ENCODE data around the gene URB1.
"Not testable (repeated sequence)": the region's sequence is repeated elsewhere in the genome, so short reads cannot be mapped to it uniquely, and the experiment has no call there.

Gene URB1

GRCh38 chr21:32372755-32373154 is 20.1 kb downstream of the URB1 start:
- DNase-seq (ENCODE audit: low read depth): no peak

DNA sequence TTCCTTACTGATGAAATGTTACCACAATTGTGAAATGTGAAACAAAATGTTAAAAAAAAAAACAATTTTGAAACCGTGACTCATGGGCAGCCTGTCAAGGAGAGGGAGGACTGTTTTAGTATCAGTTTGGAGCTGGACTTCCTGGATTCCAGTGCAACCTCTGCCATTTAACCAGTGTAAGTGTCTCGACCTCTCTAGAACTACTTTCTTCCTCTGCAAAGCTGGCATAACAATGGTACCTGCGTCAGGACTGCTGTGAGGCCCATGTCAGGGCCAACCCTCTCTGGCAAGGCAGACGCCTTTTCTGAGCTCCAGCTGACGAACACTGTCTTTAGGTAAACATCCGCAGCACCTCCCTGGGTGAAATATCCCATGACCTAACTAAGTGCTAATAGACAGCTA is 20.9 kb downstream of the URB1 start:
- peak; percentile 48 for DNase-seq (ENCODE audit: low read depth)

DNA sequence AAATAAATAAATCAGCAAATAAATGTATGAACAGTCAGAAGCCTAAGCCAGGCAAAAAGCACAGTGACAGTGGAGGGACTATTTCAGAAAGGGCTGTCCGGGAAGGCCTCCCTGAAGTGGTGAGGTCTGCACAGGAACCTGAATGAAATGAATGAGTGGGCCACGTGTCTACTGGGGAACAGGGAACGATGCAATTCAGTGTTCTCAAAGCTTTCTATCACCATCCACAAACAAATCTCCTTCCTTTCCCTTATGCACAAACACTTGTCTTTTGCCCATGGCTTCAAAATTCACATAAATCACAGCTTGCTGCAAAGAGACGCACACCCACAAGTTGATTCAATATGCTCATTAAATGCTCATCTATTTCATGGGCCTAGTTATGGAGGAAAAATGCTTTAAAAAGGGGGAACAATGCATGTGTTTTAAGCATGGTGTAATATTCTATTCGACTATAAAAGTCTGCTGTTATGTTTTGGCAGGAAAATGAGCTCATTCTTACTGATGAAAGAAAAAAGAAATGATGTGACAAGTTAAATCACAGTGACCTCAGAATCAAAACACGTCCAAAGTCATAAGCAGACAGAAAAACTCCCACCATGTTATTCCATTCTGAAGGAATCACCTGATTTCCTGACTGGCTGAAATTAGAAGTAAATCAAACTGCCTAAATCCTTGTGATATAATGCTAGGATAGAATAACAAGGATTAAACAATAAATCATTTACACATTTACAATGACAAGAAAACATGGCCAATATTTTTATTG is 21.6 kb downstream of the URB1 start:
- DNase-seq (ENCODE audit: low read depth): no peak

DNA sequence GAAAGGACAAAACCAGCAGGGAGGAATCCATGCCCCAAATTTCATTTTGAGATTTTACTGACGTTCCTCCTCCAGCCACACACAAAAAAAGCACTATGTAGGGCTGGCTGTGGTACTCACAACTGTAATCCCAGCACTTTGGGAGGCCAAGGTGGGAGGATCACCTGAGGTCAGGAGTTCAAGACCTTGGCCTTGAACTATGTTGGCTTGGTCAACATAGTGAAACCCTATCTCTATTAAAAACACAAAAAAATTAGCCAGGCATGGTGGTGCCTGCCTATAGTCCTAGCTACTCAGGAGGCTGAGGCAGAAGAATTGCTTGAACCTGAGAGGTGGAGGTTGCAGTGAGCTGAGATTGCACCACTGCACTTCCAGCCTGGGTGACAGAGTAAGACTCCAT is 23.9 kb downstream of the URB1 start:
- not testable (repeated sequence) for DNase-seq (ENCODE audit: low read depth)

- DNase-seq (ENCODE audit: low read depth): no peak
Observed at GRCh38 chr21:32368386-32368785, 24.4 kb downstream of the URB1 start.

GRCh38 chr21:32367158-32367557 is 25.7 kb downstream of the URB1 start:
- no peak for DNase-seq (ENCODE audit: low read depth)

GRCh38 chr21:32366191-32366590 is 26.6 kb downstream of the URB1 start:
- DNase-seq (ENCODE audit: low read depth): no peak

GRCh38 chr21:32364796-32365195 is 28.0 kb downstream of the URB1 start:
- no peak for DNase-seq (ENCODE audit: low read depth)

GRCh38 chr21:32364387-32364786 is 28.4 kb downstream of the URB1 start:
- no peak for DNase-seq (ENCODE audit: low read depth)

- DNase-seq (ENCODE audit: low read depth): no peak
Observed at GRCh38 chr21:32360401-32360975, 32.3 kb downstream of the URB1 start.

GRCh38 chr21:32359719-32360260 is 33.0 kb downstream of the URB1 start:
- DNase-seq (ENCODE audit: low read depth): no peak

DNA sequence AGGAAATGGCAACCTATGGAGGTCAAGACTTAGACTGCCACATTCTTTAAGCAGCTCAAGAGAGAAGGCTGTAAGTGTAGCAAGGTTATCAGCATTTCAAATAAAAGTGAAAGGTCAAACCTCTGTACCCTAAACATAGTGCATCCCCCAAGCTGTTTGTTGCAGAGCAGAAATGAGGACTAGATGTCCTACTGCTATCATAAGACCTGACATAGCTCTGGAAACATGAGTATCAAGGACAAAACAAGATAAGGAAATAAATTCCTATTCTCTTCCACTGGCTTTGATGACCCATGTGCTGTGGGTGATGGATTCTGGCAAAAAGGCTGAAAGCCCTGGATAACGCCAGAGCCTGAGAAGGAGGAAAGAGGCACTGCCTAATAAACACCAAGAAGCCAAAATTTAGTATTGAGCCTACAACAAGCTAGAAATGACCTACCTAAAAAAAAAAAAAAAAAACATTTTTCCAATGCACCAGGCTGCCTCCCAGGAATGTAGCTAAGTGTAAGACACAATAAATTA is 35.9 kb downstream of the URB1 start:
- DNase-seq (ENCODE audit: low read depth): no peak

GRCh38 chr21:32353002-32353711 is 39.7 kb downstream of the URB1 start:
- no peak for DNase-seq (ENCODE audit: low read depth)

DNA sequence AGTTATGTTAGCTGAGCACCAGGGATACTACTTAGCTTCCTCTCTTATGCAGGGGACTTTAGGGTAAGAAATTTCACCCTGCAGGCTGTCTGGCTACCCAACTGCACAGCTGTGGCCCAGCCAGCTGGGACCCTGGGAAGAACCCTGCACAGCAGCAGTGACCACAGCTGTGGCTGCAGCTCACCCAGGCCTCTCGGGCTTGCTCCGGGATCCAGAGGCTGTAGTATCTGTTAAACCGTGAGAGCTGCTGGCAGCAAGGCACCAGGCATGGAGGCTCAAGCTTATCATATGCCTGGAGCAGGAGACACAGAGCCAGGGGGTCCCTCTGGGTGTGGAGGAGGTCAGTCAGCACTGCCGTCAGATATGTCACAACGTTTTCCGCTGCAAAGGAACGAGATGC is 40.3 kb downstream of the URB1 start:
- no peak for DNase-seq (ENCODE audit: low read depth)

DNA sequence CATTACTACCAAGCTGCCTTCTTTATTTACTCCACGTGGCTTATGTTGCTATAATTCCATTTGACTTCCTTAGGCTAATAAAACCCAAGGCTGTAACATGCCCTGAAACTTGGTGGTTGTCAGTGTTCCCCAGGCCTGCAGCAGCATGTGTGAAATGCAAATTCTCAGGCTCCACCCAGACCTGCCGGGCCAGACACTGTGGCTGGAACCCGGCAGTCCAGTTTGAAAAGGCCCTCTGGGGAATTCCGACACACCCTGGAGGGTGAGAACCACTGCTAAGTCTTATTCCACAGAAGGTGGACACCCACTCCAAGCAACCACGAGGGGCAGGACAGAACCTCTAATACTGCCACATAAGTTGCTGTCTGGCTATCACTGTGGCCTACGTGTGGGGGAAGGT is 41.4 kb downstream of the URB1 start:
- no peak for DNase-seq (ENCODE audit: low read depth)

GRCh38 chr21:32350981-32351380 is 41.8 kb downstream of the URB1 start:
- no peak for DNase-seq (ENCODE audit: low read depth)

GRCh38 chr21:32350211-32350980 is 42.4 kb downstream of the URB1 start:
- DNase-seq (ENCODE audit: low read depth): no peak

DNA sequence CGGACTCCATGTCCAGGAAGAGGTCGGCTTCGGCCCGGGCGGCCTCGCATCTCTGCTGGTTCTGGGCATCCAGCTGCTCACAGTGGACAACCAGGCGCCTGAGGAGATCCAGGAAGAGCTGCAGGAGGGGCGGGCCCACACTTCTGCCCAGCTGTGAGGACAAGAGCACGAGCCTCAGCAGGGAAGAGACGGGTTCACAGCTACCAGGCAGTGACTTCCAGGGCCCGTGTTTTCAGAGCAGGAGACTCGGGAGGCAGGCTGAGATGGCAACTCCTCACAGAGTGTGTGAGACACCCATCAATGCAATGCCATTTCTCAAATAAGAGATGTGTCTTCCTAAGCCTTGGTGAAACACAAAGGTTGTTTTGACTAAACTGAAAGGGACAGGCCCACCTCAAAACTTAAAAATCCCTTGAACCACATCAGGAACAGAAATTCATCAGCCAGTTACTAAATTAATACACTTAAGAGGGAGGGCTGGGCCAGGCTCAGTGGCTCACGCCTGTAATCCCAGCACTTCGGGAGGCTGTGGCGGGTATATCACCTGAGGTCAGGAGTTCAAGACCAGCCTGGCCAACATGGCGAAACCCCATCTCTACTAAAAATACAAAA is 43.4 kb downstream of the URB1 start:
- no peak for DNase-seq (ENCODE audit: low read depth)

DNA sequence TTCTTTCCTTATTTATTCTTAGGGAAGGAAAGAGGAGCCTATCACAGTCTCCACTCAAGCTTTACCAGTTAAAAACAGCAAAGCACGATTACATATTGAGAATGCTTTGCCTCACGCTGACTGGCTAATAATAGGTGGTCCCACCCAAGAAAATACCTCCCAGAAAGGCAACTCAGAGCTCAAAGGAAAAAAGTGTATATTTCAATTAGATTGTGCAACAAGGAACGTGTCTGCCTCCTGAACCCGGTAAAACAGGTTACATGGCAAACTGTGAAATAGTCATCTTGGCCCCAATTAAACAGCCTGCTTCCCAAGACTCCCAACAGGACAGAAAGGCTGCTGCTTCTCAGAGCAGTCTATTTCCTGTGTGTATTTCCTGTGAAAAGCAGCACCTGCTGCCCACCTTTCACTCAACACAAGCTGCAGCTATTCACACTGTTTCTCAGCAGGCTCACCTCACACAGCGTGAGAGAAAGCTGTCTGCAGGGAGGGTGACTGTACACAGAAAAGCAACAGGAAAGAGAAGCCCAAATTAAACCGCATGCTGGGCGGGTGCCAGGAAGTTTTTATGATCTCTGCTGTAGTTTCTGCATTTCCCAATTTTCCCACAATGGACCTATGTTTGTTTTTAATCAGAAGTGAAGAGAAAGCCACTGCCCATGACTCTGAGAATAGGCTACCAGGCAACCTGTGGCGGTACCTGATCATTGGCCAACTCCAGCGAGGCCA is 44.0 kb downstream of the URB1 start:
- DNase-seq (ENCODE audit: low read depth): no peak

GRCh38 chr21:32347977-32348376 is 44.8 kb downstream of the URB1 start:
- DNase-seq (ENCODE audit: low read depth): no peak

GRCh38 chr21:32347351-32347750 is 45.5 kb downstream of the URB1 start:
- DNase-seq (ENCODE audit: low read depth): no peak

Measured in HS-5 (cell line).